ENCODE results near the gene BLOC1S4.
"Not testable (repeated sequence)": the region's sequence is repeated elsewhere in the genome, so short reads cannot be mapped to it uniquely, and the experiment has no call there.

Gene BLOC1S4

GRCh38 chr4:6755088-6755753 is 39.2 kb downstream of the BLOC1S4 start:
- no peak for DNase-seq (ENCODE audit: extremely low spot score)
- TF ChIP-seq, protein P1, sequence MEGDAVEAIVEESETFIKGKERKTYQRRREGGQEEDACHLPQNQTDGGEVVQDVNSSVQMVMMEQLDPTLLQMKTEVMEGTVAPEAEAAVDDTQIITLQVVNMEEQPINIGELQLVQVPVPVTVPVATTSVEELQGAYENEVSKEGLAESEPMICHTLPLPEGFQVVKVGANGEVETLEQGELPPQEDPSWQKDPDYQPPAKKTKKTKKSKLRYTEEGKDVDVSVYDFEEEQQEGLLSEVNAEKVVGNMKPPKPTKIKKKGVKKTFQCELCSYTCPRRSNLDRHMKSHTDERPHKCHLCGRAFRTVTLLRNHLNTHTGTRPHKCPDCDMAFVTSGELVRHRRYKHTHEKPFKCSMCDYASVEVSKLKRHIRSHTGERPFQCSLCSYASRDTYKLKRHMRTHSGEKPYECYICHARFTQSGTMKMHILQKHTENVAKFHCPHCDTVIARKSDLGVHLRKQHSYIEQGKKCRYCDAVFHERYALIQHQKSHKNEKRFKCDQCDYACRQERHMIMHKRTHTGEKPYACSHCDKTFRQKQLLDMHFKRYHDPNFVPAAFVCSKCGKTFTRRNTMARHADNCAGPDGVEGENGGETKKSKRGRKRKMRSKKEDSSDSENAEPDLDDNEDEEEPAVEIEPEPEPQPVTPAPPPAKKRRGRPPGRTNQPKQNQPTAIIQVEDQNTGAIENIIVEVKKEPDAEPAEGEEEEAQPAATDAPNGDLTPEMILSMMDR (IDR thresholded peaks at IDR 0.05; ENCODE audit: control extremely low read depth, extremely low read depth, low read depth, missing control alignments): no peak
- CTCF ChIA-PET: no interaction called here
- POLR2A ChIA-PET: no interaction called here

- DNase-seq (ENCODE audit: extremely low spot score); CTCF ChIA-PET: not testable (repeated sequence)
These were observed 40.4 kb downstream of the BLOC1S4 start for GRCh38 chr4:6756345-6756744.

GRCh38 chr4:6758728-6759127 is 42.8 kb downstream of the BLOC1S4 start:
- CTCF ChIA-PET: interaction anchor here (0.9 to 1.7 kb wide), 4 partner anchors 10 to 147 kb away, joined by 3 to 6 read pairs (median 3); no protein-coding TSS in a partner anchor
- TF ChIP-seq, protein P1 (IDR thresholded peaks at IDR 0.05; ENCODE audit: control extremely low read depth, extremely low read depth, low read depth, missing control alignments): no peak
- POLR2A ChIA-PET: no interaction called here
- no peak for DNase-seq (ENCODE audit: extremely low spot score)

More at GRCh38 chr4:6756345-6756744, 40.4 kb downstream of the BLOC1S4 start:
- POLR2A ChIA-PET: not testable (repeated sequence)

GRCh38 chr4:6760865-6761264 is 44.9 kb downstream of the BLOC1S4 start:
- TF ChIP-seq, protein P1 (IDR thresholded peaks at IDR 0.05; ENCODE audit: control extremely low read depth, extremely low read depth, low read depth, missing control alignments): no peak
- ChIA-PET CTCF (interaction anchor here (1.7 kb wide), 1 partner anchor 42 kb away, joined by 4 read pairs; no protein-coding TSS in a partner anchor), POLR2A (no interaction called here)
- DNase-seq (ENCODE audit: extremely low spot score): no peak

DNA sequence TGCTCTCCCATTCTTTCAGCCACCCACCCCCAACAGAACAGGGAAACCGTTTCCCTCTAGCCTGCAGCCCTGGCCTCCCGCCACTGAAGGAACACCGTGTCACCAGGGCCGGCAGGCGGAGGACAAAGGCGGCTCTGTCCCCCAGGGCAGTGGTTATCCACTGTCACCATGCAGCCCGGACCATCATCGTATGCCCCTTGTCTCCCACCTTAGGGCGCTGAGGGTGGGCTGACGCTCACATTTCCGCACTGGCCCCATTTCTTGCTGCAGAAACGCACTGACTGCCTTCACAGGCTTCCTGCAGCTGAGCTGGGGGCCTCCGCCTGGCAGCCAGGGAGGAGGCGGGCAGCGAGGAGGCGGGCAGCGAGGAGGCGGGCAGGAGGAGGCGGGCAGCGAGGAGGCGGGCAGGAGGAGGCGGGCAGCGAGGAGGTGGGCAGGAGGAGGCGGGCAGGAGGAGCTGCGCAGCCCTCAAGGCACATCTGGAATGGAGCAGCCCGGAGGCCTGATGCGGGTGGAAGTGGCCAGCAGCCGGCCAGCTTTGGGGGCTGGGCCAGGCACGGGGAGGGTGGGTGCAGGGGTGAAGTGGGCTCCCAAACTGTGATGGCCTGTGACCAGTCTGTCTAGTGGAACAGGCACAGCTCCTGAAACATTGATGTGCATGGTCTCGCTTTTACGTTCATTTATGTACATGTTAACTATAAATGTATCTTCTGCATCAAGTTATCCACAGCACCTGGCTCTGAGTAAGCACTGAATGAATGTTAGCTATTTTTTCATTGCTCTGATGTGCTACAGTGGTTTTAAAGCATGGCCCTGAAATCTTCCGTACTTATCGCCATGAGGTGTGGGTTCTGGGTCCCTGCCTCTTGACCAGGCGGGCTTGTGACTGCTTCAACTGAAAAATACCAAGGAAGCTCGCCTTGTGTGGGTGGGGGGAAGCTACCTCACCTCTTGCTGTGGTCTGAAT is 46.0 kb downstream of the BLOC1S4 start:
- TF ChIP-seq, protein P1 (IDR thresholded peaks at IDR 0.05; ENCODE audit: control extremely low read depth, extremely low read depth, low read depth, missing control alignments): no peak
- CTCF ChIA-PET: interaction anchor here (1.5 kb wide), 1 partner anchor 111 kb away, joined by 3 read pairs; no protein-coding TSS in a partner anchor
- POLR2A ChIA-PET: no interaction called here
- no peak for DNase-seq (ENCODE audit: extremely low spot score)

GRCh38 chr4:6763330-6763851 is 47.4 kb downstream of the BLOC1S4 start:
- DNase-seq (ENCODE audit: extremely low spot score): no peak
- POLR2A ChIA-PET: no interaction called here
- TF ChIP-seq, protein P1 (IDR thresholded peaks at IDR 0.05; ENCODE audit: control extremely low read depth, extremely low read depth, low read depth, missing control alignments): no peak
- CTCF ChIA-PET: no interaction called here
